HG02623 (cell line): Measurements from ENCODE around the gene ARID5B.
"Not testable (repeated sequence)": the region's sequence is repeated elsewhere in the genome, so short reads cannot be mapped to it uniquely, and the experiment has no call there.

Source experiments
- ATAC-seq: cut with Tn5 transposase; IDR thresholded peaks from one replicate; pipeline ENCODE4 v1.9.1; 2021; ENCODE audit warnings: moderate library complexity; ENCODE audit not compliant: unreplicated experiment

ARID5B gene, protein sequence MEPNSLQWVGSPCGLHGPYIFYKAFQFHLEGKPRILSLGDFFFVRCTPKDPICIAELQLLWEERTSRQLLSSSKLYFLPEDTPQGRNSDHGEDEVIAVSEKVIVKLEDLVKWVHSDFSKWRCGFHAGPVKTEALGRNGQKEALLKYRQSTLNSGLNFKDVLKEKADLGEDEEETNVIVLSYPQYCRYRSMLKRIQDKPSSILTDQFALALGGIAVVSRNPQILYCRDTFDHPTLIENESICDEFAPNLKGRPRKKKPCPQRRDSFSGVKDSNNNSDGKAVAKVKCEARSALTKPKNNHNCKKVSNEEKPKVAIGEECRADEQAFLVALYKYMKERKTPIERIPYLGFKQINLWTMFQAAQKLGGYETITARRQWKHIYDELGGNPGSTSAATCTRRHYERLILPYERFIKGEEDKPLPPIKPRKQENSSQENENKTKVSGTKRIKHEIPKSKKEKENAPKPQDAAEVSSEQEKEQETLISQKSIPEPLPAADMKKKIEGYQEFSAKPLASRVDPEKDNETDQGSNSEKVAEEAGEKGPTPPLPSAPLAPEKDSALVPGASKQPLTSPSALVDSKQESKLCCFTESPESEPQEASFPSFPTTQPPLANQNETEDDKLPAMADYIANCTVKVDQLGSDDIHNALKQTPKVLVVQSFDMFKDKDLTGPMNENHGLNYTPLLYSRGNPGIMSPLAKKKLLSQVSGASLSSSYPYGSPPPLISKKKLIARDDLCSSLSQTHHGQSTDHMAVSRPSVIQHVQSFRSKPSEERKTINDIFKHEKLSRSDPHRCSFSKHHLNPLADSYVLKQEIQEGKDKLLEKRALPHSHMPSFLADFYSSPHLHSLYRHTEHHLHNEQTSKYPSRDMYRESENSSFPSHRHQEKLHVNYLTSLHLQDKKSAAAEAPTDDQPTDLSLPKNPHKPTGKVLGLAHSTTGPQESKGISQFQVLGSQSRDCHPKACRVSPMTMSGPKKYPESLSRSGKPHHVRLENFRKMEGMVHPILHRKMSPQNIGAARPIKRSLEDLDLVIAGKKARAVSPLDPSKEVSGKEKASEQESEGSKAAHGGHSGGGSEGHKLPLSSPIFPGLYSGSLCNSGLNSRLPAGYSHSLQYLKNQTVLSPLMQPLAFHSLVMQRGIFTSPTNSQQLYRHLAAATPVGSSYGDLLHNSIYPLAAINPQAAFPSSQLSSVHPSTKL

DNA sequence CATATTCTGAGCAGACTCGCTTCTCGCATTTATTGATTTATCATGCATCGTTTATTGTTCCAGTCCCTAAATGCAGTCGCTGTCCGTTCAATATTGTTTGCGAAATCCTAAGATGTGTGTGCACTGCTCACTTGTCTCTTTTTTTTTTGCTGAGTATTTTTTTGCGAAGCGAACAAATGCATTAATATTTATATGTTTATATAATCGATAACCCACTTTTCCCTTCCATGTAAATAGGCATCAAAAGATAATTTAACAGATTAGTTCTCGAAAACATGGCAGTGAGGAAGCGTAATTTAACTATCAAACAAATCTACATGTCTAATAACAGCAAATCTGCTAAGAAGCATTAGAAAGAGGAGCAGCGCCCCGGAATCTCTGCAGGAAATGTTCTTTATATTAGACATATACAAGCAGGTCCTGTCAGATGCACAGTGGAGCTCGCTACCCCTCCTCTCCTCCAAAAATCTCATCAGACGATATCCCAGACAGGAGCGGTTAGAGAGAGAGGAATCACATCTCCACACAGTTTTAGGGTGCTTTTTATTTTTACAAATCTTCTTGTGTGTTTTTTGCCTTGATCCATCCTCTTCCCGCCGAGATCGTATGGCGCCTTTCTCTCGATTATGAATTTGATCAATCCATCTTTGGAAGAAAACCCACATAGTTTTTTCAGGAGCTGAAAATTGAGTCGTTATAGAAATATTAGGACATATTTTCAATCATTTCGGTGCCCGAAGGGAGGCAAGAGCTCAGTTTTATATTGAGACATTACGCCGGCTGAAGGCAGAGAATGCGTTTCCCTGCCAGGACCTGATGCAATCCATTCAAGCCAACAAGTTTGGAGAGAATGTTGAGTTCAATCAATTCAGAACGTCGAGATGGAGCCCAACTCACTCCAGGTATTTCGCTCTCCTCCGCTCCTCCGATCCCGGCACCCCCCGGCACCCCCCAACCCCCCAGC lies at the start of gene ARID5B:
Gene ARID5B (plus strand): TSS at position 871 of the 964 bp plus-strand sequence. CDS start 11 bp downstream, at position 882.
- no peak for ATAC-seq

DNA sequence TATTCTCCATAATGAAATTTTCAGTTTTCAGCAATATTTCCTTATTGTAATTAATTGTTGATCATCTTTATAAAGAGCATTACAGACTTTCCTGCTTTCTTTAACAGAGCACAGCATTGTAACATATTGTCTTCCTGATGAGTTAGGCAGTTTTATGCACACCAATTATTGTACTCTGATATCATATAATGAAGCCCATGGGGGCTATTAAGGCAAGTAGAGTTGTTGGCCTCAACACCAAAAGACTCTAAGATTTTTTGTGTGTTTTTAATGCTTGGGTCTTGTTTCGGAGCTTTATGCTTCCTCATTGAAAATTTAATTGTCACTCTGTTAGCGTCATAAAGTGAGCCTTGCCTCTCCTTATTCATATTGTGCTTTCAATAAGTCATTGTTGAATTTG lies 49.2 kb upstream of the ARID5B start:
- ATAC-seq, result no peak

DNA sequence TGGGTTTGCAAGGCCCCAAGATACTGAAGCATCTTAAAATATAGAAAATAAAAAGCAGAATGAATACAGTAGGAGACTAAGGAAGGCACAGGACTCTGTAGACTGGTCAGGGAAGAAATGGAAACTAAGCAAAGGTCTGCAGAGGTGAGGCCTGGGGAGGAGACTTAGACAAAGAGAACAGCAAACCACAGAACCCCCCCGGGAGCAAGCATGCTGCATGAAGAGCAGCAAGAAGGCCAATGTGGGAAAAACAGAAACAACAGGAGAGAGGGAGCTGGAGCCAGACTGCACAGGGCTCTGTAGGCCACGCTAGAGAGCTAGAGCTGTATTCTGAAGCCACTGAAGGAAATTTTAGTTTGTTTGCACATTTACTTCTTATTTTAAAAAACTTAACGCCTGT lies 45.7 kb upstream of the ARID5B start:
- no peak for ATAC-seq

DNA sequence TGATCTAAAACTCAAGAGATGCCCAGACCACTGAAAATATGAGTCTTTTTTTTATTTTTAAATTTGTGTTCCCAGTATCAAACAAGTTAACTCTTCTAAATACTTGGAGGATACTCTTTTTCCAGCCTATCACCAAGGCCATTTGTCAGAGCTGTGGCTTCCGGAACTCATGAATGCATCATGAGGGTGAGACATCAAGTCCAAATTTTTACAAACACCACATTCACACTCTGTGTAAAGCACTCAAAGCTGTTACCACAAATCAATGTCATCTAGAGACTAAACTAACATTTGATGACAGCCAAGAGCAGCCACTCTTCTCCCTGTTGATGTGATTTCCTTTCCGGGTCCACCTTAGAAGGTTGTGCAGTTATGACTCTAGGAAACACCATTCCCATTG lies 43.8 kb upstream of the ARID5B start:
- ATAC-seq, result no peak

DNA sequence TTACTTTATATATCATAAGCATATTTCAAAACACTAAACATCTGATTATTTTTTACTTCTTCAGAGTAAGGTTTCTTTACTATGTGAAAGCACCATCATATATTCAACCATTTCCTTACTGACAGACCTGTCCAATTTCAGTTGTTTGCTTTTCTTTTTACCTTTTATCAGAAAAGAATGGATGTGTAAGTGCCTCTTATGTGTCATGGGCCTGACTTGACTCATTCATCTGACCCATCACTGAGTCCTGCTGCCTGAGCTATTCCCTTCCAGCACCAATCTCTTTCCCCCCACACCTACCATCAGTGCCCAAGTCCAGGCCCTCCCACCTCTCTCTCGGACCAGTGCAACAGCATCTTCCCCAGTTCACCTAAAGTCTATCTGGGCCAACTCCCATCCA lies 41.7 kb upstream of the ARID5B start:
- no peak for ATAC-seq

DNA sequence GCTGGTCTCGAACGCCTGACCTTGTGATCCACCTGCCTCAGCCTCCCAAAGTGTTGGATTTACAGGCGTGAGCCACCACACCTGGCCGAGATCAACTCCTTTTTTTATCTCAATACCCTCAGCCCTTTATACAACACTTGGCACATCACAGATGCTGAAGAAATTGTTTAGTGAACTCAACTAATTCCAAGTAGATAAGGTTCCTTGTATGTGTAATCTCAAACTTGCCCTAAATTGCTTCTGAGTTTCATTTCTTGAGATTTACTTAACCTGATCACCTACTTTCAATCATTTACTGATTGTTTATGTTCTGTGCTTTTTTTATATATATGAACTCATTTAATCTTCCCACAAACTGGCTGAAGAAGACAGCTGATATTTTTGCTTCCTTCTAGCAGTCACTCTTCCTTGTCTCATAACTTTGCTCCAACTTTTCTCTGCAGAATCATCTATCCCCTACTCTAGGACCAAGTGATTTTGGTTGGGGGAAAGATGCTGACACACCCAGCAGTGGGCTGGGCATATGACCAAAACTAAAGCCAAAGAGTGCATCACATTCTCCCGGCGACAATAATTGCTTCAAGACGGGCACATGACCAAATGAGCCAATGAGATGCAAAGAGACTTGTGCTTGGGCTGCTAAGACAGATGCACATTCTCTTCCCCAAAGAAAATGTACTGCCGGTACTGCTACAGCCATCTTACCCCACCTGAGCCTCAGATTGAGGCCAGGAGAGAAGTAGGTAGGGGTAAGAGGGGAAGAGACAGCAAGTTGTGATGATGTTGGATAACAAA lies 40.3 kb upstream of the ARID5B start:
- no peak for ATAC-seq

DNA sequence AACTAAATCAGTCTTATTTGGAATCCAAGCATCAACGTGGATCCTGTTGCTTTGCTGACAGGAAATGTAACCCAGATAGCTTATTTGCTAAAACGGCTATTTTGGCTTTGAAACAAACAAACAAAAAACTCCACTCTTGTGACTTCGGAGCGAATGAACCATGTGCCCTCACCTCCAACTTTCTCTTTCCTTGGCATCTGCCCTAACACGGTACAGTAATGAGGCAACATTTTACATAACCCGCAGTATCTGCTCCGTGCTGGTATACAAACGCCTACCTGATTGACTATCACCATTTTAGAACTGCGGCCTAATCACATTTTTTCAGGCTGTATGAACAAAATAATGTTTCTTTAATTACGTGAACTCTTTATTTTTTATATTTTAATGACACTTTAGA lies 37.5 kb upstream of the ARID5B start:
- no peak for ATAC-seq

DNA sequence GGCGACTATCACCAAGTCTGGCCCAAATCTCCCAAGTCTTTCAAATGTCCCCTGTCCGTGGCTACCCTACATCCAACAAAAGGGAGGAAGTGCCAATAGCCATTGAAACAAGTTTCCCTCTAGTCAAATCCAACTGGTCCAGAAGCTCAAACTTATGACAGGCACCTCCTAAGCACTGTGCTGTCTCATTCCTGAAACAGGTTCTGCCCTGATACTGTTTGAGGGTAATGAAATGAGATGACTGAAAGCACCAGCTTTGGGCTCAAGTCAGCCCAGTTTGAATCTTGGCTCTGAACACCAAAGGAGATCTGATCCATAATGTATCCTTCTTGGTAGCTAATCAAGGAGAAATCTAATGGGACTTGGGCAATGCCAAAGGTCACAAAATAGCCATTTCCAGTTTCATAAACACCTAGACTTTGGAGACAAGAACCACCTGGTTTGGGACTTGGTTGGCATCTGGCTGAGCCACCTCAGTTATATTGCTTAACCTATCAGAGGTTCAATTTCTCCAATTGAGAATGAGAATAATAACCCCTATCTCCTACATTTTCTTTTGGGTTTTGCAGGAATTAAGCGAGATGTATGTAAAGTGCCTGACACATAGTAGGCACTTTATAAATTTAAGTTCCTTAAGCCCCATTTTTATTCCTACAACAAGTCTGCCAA lies 34.7 kb upstream of the ARID5B start:
- ATAC-seq, result no peak

DNA sequence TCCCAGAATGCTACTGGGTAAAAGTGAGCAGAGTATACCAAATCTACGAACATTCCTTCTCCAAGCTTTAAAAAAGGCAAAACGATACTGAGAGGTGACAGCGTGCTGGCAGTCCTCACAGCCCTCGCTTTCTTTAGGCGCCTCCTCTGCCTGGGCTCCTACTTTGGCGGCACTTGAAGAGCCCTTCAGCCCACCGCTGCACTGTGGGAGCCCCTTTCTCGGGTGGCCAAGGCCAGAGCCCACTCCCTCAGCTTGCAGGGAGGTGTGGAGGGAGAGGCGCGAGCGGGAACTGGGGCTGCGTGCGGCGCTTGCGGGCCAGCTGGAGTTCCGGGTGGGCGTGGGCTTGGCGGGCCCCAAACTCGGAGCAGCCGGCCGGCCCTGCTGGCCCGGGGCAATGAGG lies 34.1 kb upstream of the ARID5B start:
- ATAC-seq, result not testable (repeated sequence)

DNA sequence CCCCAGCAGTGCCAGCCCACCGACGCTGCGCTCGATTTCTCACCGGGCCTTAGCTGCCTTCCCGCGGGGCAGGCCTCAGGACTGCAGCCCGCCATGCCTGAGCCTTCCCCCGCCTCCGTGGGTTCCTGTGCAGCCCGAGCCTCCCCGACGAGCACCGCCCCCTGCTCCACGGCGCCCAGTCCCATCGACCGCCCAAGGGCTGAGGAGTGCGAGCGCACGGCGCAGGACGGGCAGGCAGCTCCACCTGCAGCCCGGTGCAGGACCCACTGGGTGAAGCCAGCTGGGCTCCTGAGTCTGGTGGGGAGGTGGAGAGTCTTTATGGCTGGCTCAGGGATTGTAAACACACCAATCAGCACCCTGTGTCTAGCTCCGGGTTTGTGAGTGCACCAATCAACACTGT lies 33.7 kb upstream of the ARID5B start:
- ATAC-seq, result not testable (repeated sequence)

DNA sequence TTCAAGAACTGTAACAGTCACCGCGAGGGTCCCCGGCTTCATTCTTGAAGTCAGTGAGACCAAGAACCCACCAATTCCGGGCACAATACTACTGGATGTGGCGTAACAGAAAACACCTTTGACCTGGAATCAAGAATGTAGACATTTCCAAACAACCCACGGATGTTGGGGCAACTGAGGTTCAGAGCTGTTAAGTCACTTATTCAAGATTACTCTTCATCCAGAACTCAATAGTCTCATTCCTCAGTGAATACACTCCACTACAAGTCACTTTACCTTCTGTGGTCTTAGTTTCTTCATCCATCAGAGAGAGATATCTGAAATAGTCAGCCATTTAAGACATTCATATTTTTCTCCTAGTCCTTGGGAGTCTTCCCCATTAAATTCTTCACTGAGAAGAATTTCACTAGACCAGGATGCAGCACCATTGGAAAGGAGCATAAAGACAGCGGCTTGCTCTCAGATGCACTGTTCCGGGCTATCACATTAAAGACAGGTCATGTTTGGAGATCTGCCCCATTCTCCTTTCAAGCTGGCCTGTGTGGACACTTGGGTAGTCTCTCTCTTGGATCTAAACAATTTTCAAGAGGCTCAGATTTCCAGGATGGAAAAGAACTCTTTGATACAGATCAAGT lies 32.3 kb upstream of the ARID5B start:
- ATAC-seq, result no peak

DNA sequence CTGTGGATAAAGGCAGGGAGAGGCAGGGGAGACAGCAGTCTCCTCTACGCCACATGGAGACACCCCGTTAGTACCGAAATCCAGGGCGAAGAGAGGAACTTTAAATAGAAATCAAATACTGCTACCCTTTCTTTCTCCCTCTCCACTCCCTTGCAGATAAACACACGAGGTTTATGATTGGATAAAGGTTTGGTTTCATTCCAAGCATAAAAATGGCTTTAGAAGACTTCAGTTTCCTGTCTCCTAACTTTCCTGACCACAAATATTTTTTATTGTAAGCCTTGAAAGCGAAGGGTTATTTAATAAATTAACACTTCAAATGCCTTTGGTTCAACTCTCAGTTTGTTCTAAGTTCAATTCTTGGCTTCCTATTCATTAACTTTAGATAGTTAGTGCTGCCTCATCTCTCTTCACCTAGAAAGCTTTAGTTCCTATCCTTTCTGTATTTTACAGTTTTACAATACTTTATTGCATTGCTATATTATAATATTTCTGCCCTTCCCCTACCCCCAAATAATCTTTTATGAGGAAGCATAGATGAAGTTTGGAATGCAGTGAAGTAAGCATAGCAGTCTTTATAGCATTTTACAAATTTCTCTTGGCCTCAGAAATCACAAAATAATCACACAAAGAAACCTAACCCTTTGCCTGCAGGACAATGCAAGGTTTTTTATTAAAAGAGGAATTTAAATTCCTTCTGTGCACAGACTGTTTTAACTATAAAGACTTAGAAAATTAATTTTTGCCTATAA lies 31.5 kb upstream of the ARID5B start:
- ATAC-seq, result no peak

DNA sequence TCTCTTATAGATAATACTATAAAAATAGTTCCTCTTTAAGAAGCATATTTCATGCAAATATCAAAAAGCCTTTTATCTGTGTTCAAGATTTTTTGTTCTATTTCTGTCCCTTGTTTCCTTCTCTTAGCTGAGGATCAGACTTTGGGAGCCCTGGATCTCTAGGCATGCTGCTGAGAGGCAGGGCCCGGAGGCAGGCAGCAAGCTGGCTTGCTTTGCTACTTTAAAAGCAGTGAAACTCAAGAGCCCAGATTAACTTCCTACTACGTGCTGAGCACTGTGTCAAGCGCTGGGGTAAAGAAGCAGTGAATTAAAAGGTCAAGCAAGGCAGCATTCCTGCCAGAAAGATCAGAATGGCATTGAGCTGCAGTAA lies 31.0 kb upstream of the ARID5B start:
- ATAC-seq, result no peak

DNA sequence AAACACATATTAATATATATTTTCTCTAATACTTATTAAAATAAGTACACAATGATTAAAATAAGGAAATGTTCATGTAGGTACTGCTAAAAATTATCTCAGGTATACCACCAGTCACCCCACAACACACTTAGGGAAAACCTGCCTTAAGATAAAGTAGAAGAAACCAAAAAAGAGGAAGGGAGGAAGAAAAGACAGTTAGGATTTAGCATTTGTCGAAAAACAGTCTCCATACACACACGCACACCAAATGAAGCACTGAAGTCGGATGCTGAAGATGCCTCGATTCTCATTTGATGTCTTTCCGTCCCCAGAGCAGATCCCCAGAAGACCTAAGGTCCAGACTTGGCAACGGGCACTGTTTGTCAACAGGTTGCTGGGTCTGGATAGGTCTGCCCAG lies 30.0 kb upstream of the ARID5B start:
- no peak for ATAC-seq

DNA sequence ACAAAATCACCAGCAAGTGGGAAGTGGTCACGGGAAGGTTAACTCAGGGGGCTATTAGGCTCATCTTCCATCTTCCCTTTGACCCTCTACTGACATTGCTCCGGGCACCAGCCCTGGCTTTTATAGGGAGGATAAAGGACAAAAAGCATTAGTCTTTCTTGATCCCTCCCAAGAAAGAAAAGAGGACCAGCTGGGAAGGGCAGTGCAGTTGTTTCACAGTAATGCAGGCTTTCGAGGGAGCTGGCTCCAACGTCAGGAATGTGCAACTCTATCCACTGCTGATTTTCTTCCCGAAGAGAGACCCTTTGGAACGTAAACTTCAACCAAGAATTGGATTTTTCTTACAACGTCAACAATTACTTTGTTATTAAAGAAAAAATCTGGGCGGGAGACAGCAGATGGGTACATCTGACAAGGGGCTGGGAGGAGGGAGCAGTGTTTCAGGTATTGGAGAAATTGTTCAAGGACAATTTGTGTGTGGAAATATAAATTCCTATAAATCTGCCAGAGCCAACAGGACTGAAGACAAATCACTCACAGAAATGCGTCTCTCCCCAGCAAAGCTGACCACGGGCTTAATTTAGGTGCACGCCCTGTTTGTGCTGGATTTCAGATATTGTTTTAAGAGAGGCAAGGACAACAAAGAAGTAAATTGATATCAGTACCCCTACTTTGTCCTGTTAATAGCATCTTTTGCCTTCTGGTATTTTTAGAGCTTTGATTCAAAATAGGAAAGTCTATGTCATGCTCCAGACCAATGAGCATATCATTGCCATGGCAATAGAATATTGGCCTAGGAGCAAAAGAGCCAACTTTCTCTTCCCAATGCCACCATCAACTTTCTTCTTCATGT lies 23.4 kb upstream of the ARID5B start:
- no peak for ATAC-seq

DNA sequence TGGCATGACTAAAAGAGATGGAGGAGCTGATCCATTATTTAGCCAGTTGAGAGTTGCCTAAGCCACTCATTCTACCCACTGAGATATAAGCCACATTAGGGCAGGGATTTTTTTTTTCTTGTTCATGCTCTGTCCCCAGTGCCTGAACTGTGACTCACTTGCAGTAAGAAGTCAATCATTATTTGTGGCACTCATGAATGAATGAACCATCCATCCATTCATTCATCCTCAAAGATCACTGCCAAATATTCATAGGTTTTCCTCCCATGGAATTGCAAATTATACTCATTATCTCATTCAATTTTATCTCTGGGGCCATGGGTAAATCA lies 22.8 kb upstream of the ARID5B start:
- ATAC-seq, result no peak
